MM.1S (cell line): ENCODE data around the gene GNRH2.

Source experiments
- EZH2 ChIP-seq: fragments of 300-600 bp; sonication (generic); optimal IDR thresholded peaks from 2 replicates; pipeline ENCODE3; 2017; ENCODE audit warnings: low read depth, mild to moderate bottlenecking, antibody characterized with exemption, low read length, mixed read lengths
- EZH2phosphoT487 ChIP-seq: fragments of 300-600 bp; sonication (generic); IDR thresholded peaks from 2 replicates; pipeline ENCODE4 v1.6.1; 2018; ENCODE audit warnings: antibody characterized with exemption, low read length
- TF ChIP-seq, protein P1 (sequence below): fragments of 300-600 bp; sonication (generic); IDR thresholded peaks from 2 replicates; pipeline ENCODE4 v1.5.1; 2016; ENCODE audit warnings: antibody characterized with exemption, low read length, mixed read lengths

DNA sequence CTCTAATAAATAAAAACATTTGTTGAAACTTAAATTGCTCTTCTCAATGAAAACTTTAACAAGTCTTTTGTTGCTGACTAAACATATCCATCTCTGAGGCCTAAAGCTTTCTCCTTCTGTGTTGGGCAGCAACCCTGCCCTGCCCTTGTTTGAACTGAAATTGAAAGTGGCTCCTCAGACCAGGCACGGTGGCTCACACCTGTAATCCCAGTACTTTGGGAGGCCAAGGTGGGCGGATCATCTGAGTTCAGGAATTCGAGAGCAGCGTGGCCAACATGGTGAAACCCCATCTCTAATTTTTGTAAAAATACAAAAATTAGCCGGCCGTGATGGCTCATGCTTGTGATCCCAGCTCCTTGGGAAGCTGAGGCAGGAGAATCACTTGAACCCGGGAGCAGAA lies 29.2 kb upstream of the GNRH2 start:
- TF ChIP-seq, protein P1, sequence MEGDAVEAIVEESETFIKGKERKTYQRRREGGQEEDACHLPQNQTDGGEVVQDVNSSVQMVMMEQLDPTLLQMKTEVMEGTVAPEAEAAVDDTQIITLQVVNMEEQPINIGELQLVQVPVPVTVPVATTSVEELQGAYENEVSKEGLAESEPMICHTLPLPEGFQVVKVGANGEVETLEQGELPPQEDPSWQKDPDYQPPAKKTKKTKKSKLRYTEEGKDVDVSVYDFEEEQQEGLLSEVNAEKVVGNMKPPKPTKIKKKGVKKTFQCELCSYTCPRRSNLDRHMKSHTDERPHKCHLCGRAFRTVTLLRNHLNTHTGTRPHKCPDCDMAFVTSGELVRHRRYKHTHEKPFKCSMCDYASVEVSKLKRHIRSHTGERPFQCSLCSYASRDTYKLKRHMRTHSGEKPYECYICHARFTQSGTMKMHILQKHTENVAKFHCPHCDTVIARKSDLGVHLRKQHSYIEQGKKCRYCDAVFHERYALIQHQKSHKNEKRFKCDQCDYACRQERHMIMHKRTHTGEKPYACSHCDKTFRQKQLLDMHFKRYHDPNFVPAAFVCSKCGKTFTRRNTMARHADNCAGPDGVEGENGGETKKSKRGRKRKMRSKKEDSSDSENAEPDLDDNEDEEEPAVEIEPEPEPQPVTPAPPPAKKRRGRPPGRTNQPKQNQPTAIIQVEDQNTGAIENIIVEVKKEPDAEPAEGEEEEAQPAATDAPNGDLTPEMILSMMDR, result no peak
- TF ChIP-seq EZH2phosphoT487, result no peak
- no peak for TF ChIP-seq EZH2
